ENCODE results near the gene DLX5. TPM values are rescaled to one million over a fixed set of nuclear protein-coding genes. Genes with fewer than 3 reads are reported as not detected.

Gene DLX5
- total and polyA plus RNA-seq, 2 experiments from 2014 or later: 0.34 TPM; not detected in 1

GRCh38 chr7:96973986-96974385 is 50.6 kb downstream of the DLX5 start:
- H3K9me3 ChIP-seq (ENCODE audit: low read depth): no peaks in the 10 kb centered on the region
- H3K27me3 ChIP-seq: peaks cover 44% of the 10 kb centered on the region
- no peak overlapping the region for H3K27ac ChIP-seq
- DNase-seq (ENCODE audit: low read depth in 1 of 2, low spot score in 1 of 2): no peak
- H3K4me3 ChIP-seq: no peak overlapping the region
- no peaks in the 10 kb centered on the region for H3K36me3 ChIP-seq
- H3K4me1 ChIP-seq (ENCODE audit: low read depth): no peaks in the 10 kb centered on the region
- TF ChIP-seq CTCF (IDR thresholded peaks at IDR 0.05; ENCODE audit: low read depth, low read length): no peak

- H3K36me3 ChIP-seq: no peaks in the 10 kb centered on the region
- peaks cover 39% of the 10 kb centered on the region for H3K27me3 ChIP-seq
- H3K4me3 ChIP-seq: no peak overlapping the region
- no peak overlapping the region for H3K27ac ChIP-seq
- TF ChIP-seq CTCF (IDR thresholded peaks at IDR 0.05; ENCODE audit: low read depth, low read length): no peak
- H3K4me1 ChIP-seq (ENCODE audit: low read depth): no peaks in the 10 kb centered on the region
- H3K9me3 ChIP-seq (ENCODE audit: low read depth): no peaks in the 10 kb centered on the region
- no peak for DNase-seq (ENCODE audit: low read depth in 1 of 2, low spot score in 1 of 2)
These were observed 53.9 kb downstream of the DLX5 start for GRCh38 chr7:96970739-96971138.

Other genes with a start within 250 kb of the DLX5 start
- not detected in 2 replicates for gene DLX6, start 19.3 kb downstream of the DLX5 start, total RNA-seq
- gene DLX6, start 19.3 kb downstream of the DLX5 start, polyA plus RNA-seq: 0.07 TPM in 1 of 2 replicates, not detected in the other
- 8.8 and 9.5 TPM in 2 replicates for gene SDHAF3, start 92.9 kb upstream of the DLX5 start, total RNA-seq
- 41.8 and 65.3 TPM in 2 replicates for gene SDHAF3, start 92.9 kb upstream of the DLX5 start, polyA plus RNA-seq

Measured in cardiac muscle cell (in vitro differentiated cells and primary cell).